ENCODE results near the gene KIF20B. TPM values are rescaled to one million over a fixed set of nuclear protein-coding genes. Genes with fewer than 3 reads are reported as not detected.

Gene KIF20B
- total RNA-seq, 2 donors from 2014 or later: 2.0 to 9.9 TPM

- Histone ChIP-seq H3K4me3 (no peak overlapping the region), H3K9me3 (no peaks in the 10 kb centered on the region), H3K27ac (no peak overlapping the region), H3K4me1 (ENCODE audit: control insufficient read depth in 1 of 2, low read depth in 2 of 2) (no peaks in the 10 kb centered on the region), H3K36me3 (no peaks in the 10 kb centered on the region), H3K27me3 (replicated peaks; ENCODE audit: insufficient read depth) (no peaks in the 10 kb centered on the region)
- DNase-seq (ENCODE audit: low spot score) (no peak), ATAC-seq (ENCODE audit: insufficient number of reproducible peaks, low FRiP score, low read depth) (no peak)
- TF ChIP-seq CTCF (IDR thresholded peaks at IDR 0.05): no peak
Measured at GRCh38 chr10:89655722-89656121, 45.7 kb upstream of the KIF20B start.

- Histone ChIP-seq H3K36me3 (no peaks in the 10 kb centered on the region), H3K9me3 (no peaks in the 10 kb centered on the region), H3K4me1 (ENCODE audit: control insufficient read depth in 1 of 2, low read depth in 2 of 2) (no peaks in the 10 kb centered on the region), H3K4me3 (no peak overlapping the region), H3K27me3 (replicated peaks; ENCODE audit: insufficient read depth) (no peaks in the 10 kb centered on the region), H3K27ac (no peak overlapping the region)
- ATAC-seq (ENCODE audit: insufficient number of reproducible peaks, low FRiP score, low read depth) (no peak), DNase-seq (ENCODE audit: low spot score) (no peak)
- no peak for TF ChIP-seq CTCF (IDR thresholded peaks at IDR 0.05)
Measured at GRCh38 chr10:89657302-89657701, 44.1 kb upstream of the KIF20B start.

- H3K4me3 ChIP-seq: no peak overlapping the region
- H3K4me1 ChIP-seq (ENCODE audit: control insufficient read depth in 1 of 2, low read depth in 2 of 2): no peaks in the 10 kb centered on the region
- TF ChIP-seq CTCF (IDR thresholded peaks at IDR 0.05): no peak
- DNase-seq (ENCODE audit: low spot score): no peak
- H3K27me3 ChIP-seq (replicated peaks; ENCODE audit: insufficient read depth): no peaks in the 10 kb centered on the region
- H3K36me3 ChIP-seq: no peaks in the 10 kb centered on the region
- no peak for ATAC-seq (ENCODE audit: insufficient number of reproducible peaks, low FRiP score, low read depth)
- no peak overlapping the region for H3K27ac ChIP-seq
- no peaks in the 10 kb centered on the region for H3K9me3 ChIP-seq
Measured at GRCh38 chr10:89659143-89660131, 42.0 kb upstream of the KIF20B start.

GRCh38 chr10:89662596-89662995 is 38.8 kb upstream of the KIF20B start:
- ATAC-seq (ENCODE audit: insufficient number of reproducible peaks, low FRiP score, low read depth) (no peak), DNase-seq (ENCODE audit: low spot score) (no peak)
- H3K36me3 ChIP-seq: no peaks in the 10 kb centered on the region
- no peaks in the 10 kb centered on the region for H3K4me1 ChIP-seq (ENCODE audit: control insufficient read depth in 1 of 2, low read depth in 2 of 2)
- no peak overlapping the region for H3K4me3 ChIP-seq
- no peaks in the 10 kb centered on the region for H3K9me3 ChIP-seq
- no peak overlapping the region for H3K27ac ChIP-seq
- TF ChIP-seq CTCF (IDR thresholded peaks at IDR 0.05): no peak
- H3K27me3 ChIP-seq (replicated peaks; ENCODE audit: insufficient read depth): no peaks in the 10 kb centered on the region

GRCh38 chr10:89663144-89663543 is 38.2 kb upstream of the KIF20B start:
- H3K27me3 ChIP-seq (replicated peaks; ENCODE audit: insufficient read depth): no peaks in the 10 kb centered on the region
- DNase-seq (ENCODE audit: low spot score) (no peak), ATAC-seq (ENCODE audit: insufficient number of reproducible peaks, low FRiP score, low read depth) (no peak)
- no peak for TF ChIP-seq CTCF (IDR thresholded peaks at IDR 0.05)
- no peak overlapping the region for H3K4me3 ChIP-seq
- H3K4me1 ChIP-seq (ENCODE audit: control insufficient read depth in 1 of 2, low read depth in 2 of 2): no peaks in the 10 kb centered on the region
- H3K9me3 ChIP-seq: no peaks in the 10 kb centered on the region
- no peak overlapping the region for H3K27ac ChIP-seq
- no peaks in the 10 kb centered on the region for H3K36me3 ChIP-seq
